COLO829 (cell line): ENCODE results near the gene NACC2.
"Not testable (repeated sequence)": the region's sequence is repeated elsewhere in the genome, so short reads cannot be mapped to it uniquely, and the experiment has no call there.

Experiments
- DNase-seq: peaks from one replicate; pipeline ENCODE4 v3.0.0; 2012; ENCODE audit warnings: low spot score

The NACC2 gene

DNA sequence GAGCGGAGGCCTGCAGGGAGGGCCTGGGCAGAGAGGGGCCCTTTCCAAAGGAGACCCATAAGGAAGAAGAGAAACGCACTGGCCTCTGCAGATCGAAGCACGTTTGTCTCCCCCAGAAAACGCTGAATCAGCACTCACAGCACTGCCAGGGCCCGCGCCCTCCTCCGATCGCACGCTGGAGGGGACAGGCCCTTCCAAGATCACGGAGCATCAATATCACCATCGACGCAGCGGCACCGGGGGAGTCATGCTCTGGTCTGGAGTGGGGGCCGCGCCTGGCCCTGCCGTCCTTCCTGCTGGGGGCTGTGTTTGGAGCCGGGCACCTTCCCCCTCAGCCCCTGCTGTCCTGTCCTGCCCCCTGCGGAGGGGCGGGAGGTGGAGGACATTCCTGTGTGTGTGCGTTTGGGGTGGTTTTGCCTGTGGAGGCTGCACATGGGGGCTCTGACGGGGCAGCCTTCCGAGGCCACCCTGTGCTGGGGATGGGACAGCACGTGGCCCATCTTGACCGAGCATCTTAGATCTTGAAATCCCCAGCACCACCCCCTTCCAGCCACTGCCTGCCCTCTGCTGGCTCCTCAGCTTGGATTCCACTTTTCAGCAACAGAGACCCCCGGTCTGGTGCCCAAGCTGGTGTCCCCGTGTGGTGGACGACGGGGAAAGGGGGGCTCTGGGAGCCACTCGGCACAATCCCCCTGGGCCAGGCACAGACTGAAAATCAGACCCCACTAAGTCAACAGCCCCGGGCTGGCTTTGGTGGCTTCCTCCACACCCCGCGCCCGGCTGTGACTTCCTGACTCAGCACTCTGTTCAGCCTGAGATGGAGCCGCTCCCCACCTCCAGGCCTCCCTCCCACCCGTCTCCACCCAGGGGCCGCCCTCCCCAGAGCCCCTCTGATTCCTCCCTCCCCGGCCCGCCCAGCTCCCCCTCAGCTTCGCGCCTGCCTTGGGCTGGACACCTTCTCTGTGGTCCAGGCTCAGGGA, 15.3 kb upstream of the NACC2 start:
- no peak for DNase-seq

DNA sequence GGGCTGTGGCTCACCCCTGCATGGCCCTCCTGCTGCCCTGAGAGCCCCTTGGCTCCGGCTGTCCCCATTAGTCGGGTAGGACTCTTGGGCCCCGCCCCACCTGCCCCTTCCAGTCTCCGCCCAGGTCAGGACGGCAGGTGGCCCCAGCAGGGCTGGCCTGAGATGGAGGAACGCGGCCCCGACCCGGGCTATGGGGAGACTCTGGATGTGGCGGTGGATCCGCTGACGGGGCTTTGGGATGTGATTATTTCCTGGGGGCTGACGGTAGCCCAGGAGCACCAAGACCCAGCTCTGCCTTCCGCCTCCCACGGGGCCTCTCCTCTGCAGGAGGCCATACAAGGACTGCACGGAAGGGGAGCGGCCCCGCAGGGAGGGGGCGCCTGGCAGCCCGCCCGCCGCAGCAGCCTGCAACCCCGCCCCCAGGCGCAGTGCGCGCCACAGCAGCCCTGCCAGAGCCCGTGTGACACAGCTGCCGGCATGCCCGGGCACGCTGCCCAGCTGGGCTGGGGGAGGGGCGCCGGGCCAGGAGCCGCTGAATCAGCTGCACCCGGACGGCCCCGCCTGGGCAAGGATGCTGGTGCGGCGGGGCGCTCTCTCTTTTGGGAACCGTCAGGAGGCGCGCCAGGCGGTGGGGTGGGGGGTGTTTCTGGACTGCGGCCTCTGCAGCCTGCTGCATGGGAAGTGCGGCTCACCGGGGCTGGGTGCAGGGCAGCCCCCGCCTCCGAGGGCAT, 14.4 kb upstream of the NACC2 start:
- DNase-seq: peak; percentile 83

DNA sequence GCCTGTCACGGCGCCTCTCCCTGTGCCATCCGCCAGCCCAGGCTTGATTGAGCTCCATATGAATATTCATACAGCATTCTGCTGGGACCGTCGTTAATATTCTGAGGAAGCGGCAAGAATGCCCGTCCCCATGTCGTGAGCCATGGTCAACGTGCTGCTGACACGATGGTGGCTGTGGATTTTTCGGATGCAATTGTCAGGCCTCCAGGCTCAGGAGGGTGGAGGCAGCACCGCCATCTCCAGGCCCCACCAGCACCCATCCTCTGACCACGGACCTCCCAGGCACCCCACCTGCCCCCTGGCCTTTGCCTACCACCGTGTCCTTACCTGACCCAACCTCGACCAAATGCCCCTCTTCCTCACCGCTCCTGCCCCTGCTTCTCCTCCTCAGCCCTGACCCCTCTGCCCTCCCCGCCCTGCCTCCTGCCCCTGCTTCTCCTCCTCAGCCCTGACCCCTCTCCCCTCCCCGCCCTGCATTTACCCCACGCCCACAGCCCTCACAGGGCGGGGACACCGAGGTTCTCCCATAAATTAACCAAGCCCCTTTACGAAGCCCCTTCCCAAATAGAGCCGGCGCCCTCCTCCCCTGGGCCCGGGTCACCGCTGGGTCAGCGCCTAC, 13.7 kb upstream of the NACC2 start:
- DNase-seq: no peak

DNA sequence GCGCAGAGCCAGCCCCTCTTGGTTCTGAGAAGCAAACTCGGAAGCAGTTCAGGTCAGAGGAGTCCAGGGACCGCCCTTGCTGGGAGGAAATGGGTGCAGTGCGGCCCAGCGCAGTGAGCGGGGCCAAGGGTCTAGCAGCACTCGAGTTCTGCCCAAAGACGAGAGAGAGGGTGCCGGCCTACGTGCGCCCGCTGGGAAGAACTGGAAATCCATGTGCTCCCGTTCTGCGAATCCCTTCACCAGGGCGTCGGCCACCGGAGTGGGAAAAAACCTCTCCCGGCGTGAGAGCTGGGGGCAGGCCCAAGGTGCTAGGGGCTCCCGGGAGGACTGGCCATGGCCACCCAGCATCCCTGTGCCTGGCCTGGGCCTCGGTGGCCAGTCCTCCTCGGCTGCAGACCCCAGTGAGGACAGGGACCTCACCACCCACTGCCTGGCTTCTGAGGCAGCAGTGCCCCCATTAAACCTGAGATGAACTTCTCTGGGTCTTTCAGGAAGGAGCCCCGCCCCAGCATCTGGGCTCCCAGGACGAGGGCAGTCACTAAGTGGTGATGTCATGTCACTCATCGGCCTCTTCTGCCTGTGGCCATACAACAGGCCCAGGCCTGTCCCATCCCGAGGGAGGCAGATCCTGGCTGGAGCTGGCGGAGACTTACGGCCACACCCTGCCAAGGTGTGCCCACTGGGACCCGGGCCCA, 13.0 kb upstream of the NACC2 start:
- no peak for DNase-seq

DNA sequence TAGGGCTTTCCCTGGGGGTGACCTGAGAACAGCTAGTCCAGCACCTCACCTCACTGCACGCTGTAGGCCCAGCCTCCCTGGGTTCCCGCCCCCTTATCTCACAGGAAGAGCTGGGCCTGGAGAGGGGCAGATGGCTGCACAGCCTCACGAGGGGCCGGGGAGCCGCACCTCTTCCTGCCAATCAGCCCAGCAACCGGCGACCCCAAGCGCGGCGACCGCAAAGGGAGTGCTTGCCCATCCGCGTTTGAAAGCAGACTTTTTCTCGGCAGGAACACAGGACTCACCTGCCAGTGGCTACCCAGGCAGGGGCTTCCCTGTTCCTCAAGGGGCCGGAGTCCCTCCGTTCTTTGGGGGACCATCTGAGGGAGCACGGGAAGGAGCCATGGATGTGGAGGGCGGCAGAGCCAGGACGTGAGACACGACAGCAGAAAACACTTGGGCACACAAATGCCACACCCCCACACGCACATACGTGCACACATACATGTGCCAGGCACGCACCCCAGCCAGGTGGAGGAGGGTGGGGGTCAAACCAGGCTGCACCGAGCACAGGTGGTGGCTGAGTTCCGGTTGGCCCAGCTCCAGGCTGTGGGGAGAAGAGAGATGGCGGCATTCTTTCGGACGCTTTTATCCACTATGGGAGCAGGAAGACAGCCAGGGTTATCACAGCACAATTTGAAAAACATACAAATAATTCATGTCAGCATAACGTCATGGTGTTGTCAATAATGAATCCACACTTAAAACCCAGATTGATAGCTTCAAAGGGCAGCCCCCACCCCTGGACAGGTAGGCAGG, 12.3 kb upstream of the NACC2 start:
- DNase-seq: no peak

DNA sequence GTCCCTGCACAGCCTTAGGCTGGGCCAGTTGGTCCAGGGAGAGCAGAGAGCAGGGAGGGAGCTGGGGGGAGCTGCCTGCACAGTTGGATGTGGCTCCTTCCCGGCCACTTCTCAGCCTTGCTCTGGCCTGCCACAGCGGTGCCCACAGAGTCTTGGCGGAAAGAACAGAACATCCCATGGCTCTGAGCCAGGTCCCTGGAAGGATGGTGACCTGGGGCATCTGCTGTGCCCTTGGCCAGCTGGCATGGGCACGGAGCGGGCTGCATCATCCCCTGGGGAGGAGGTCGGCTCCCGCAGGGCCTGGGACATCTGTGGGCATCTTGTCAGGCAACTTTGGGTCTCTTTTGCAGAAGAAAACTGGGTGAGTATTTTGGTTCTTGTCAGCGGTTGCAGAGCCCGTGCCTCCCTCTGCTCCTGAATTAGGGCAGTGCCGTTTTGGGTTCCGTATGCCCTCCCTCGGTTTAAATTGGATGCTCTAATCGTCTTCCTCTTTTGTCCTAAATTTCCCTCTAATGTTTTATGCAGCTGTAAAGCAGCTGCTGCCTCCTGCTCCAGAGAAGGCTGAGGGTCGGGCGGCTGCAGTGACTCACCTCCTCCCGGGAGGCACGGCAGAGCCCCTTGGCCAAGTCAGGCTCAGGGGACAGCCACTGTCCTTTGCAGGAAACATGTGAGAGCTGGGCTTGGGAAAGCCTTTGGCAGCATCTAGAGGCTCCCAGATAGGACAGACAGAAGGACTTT, 10.5 kb upstream of the NACC2 start:
- DNase-seq: no peak

DNA sequence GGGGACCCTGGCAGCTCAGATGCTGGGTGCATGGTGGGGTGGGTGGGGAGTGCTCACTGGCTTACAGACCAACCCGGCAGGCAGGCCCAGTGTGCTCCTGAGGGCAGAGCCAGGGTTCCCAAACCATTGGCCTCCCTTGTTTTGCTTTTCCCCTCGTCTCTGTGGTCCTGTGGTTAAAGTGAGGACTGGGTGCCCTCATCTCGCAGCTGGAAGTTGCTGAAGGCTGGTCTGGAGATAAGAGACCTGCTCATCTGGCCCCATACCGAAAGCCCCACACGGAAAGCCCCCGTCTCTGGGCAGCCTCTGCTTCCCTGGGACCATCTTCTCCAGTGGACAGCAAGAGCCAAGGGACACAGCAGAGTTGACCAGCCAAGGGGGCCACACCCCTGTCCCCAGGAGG, 9.8 kb upstream of the NACC2 start:
- DNase-seq: no peak

DNA sequence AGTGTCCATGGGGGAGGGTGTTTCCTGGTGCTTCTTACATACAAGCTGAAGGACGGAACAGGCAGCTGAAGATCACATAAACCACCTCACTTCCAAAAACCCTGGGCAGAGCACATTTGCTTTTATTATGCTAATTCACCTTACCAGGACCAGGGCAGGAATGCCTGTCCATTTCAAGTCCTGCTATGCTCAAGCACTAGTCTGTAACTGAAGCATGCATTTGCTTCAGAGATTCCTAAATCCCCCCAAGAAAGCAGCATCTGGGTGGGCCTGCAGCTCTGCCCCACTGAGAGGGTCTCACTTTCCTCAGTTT, 9.4 kb upstream of the NACC2 start:
- no peak for DNase-seq

DNA sequence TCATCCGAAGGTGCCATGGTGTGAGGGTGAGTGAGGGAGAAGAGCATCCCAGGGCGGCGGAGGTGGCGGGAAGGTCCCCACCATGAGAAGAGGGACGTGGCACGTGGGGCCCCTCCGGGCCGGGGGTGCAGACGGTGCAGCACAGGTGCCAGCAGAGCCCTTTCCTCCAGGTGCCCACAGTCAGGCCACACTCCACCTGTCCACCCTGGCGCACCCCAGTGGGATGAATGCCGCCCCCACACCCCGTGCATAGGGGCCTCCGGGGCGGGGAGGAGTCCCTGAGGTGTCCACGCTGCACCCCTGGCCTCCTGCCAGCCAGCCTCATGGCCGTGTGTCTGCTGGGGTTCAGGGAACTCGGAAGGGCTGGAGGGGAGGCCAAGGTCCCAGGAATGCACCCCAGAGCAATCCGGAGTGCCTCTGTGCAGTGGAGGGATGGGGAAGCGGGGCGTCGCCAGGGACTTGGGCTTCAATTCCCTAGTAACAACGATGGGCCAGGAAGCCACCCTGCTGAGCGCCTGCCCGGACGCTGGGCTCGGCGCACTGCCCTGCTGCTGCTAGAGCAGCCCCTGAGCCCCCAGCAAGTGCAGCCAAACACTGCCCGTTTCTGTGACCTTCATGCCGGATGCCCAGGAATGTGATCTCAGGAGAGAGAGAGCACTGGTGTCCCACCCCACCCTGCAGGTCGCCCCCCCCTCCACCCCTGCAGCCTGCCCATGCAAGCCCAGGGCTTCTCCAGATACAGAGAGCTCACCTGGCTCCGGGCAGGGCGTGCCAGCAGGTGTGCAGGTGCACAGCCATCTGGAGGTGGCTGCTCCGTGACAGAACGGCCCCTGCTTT, 8.8 kb upstream of the NACC2 start:
- no peak for DNase-seq

DNA sequence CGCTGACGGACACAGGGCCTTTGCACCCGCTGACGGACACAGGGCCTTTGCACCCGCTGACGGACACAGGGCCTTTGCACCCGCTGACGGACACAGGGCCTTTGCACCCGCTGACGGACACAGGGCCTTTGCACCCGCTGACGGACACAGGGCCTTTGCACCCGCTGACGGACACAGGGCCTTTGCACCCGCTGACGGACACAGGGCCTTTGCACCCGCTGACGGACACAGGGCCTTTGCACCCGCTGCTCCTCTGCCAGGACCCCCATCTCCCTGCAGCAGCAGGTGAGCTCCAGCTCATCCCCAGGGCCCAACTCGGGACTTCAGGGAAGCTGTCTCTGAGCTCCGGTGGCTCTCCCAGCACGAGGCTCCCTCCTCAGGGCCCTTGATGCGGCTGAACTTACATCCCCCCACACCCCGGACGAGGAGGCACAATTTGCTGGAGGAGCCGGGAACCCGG, 6.6 kb upstream of the NACC2 start:
- DNase-seq: not testable (repeated sequence)

DNA sequence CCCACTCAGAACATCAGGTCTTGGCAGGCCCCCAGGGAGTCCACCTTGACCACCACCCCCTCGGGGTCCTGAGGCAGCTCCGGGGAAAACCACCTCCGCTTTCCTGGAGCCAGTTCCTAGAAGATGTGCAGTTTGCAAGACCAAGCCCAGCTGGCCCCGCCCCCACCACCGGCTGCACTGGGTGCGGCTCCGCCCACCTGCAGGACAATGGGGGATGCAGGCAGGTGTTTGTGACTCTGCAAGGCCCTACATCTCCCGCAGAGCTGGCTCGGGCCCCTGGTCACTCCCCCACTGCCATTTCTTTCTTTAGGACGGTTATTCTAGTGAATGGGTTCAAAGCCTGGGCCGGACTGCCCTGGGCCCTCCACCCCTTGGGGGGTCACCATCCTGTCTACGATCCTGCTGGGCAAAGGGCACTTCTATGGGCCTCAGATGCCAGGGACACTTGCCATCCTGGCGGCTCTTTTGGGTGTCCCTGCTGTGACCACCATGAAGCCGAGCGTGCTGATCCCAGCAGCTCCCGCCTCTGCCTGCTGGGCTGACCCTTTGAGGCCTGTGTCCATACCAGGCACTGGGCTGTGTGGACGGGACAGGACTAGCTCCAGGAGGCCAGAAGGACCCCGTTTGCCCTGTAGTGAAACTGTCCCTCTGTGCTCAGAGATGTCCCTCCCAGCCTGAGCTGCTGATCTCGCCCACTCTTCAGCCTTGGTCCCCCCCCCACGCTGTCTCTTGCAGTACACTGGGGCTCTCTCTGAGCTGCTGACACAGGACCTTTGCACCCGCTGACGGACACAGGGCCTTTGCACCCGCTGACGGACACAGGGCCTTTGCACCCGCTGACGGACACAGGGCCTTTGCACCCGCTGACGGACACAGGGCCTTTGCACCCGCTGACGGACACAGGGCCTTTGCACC, 5.9 kb upstream of the NACC2 start:
- DNase-seq: no peak

DNA sequence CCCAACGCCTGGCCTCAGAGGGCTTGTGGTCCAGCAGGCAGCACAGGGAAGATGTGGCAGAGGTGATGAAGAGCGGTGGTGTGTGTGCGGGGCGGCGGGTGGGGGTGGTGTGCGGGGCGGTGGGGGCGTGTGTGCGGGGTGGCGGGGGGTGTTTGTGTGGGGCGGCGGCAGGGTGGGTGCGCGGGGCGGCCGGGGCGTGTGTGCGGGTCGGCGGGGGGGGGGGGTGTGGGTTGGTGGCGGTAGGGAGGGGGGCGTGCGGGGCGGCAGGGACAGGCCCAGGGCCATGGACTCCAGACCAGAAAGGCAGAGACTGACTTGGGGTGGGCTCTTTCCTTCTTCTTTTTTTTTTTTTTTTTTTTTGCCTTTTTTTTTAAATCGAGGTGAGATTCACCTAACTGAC, 4.5 kb upstream of the NACC2 start:
- DNase-seq: no peak

DNA sequence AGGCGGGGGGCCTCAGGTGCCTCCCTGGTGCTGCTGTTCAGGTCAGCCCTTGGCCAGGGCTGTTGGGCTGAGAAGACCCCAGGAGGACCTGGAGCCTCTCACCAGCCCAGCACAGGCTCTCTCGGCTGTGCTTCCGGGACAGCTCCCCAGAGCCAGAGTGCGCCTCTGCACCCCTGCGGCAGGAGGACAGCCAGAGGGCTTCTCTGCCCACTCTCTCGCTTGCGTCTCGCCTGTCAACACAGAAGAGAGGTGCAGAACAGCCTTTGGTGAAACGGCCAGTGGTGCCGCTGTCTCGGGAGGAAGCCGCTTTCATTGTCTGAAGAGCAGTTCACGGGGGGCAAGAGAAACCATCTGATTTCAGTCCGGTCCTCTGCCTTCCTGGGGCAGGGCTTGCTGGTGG, 3.8 kb upstream of the NACC2 start:
- DNase-seq: no peak

DNA sequence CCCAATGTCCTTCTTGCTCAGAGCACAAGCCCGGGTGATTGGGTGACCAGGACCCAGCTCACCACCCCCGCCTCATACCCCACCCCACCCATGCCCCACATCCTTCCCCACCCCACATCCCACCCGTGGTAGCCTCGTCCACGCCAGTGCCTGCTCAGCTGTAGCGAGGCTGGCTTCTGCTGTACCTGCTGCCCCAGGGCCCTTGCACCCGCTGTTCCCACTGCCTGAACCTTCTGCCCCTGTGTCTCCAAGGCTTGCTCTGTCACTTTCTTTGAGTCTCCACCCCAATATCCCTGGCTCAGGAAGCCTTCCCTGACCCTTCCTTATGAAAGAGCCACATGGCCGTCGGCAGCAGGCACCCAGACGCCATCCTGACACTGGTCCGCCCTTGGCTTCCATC, 3.1 kb upstream of the NACC2 start:
- no peak for DNase-seq

DNA sequence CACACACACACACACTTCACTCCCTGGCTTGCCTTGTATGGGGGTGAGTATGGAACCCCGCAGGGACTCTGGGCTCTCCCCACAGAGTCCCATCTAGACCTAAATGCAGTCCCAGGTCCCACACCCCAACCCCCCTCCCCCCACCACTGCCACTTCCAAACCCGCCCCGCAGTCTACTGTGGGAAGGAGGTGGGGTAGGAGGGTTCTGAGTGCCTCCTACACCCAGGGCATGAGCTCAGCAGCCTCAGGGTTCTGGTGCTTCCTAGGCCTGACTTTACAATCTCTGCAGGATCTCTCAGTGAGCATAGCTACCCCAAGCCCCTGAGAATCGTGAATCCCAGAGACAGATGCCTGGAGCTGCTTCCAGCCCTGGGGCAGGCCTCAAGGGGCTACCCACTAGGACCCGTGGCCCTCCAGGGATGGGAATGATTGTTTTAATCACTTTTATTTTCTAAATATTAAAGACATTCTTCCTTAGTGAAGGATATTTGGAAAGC, 1.5 kb upstream of the NACC2 start:
- DNase-seq: no peak

DNA sequence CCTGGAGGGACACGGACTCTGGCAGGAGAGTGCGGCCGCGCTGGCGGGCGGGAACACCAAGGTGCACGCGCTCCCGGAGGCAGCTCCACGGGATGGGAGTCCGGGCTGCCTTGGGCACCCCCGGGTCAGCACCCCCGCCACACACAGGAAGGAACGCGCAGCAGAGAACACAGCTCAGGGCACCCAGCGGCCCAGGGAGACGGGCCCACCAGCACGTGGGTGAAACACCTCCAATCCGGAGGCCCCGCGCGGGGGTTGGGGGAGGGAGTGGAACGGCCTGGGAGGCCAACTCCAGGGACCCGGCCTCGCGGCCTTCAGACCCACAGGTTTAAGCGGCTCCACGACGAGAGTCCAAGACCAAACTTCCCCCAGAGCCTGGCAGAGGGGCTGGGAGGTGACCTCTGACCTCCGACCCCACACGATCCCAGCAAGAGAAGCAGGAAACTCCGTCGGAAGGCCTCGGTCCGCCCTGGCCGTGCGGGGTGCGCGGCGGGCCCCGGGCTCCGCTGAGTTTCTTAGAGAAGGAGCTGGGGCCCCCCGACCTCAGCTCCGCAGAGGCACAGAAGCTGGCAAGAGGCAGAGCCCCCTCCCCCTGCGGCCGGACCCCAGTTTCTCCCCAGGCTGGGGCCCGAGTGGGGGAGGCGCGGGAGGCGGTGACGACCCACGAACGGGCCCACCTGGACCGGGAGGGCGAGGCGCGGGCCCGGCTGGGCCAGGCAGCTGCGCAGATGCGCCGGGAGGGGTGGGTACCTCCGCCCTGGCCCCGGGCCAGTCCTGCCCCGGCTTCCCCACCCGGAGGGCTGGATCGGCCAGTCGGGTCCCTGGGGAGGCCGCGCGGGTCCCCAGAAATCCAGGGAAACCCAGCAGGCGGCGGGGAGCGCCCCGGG, 851 bp downstream of the NACC2 start:
- DNase-seq: peak; percentile 67

DNA sequence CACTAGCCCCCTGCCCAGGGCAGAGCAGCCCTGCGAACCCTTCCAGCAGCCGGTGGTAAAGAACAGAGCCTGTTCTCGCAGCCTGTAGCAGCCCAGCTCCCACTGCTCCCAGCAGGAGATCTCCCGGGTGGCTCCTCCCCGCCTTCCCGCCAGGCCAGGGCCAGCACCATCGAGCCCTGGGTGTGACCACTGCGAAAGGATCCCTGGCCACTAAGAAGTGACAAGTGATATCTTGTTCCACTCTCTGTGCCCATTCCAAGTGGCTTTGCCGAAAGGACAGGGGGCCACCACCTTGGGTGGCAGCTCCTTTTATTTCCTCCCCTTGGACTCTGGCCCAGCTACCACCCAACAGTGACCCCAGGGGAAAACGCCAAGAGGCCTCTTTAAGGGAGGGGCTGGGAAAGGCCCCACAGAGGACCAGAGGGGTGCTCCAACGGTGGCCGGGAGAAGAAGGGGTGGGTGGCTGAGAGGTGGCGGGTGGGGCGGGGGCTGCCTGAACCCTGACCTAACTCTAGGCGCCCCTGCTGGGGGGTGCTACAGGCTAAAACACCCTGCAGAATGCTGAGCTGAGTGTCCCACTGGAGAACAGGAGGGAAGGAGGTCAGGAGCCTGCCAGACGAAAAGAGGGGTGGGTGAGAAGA, 1.6 kb downstream of the NACC2 start:
- DNase-seq: peak; percentile 74
